Uterus (tissue), 4 donors: ENCODE measurements around the gene SHH. TPM values are rescaled to one million over a fixed set of nuclear protein-coding genes. Genes with fewer than 3 reads are reported as not detected.

Source experiments
- DNase-seq, 2 donors: peaks; one replicate each; pipeline ENCODE4 v3.0.0-alpha.2; 2019 to 2020
- H3K27ac ChIP-seq, 2 donors: fragments of 200-600 bp; sonication (generic); 1 replicate in 1 of 2; 2 replicates in 1 of 2; pipeline ENCODE4 v1.5.1; 2016 to 2018
- H3K27me3 ChIP-seq, 2 donors: fragments of 200-600 bp; sonication (generic); one replicate each; pipeline ENCODE4 v1.5.1; 2018 to 2019; ENCODE audit warnings: control low read depth in 1 of 2
- H3K36me3 ChIP-seq, 2 donors: fragments of 200-600 bp; sonication (generic); one replicate each; pipeline ENCODE4 v1.5.1; 2019; ENCODE audit warnings: control low read depth in 1 of 2
- H3K4me1 ChIP-seq, 2 donors: fragments of 200-600 bp; sonication (generic); one replicate each; pipeline ENCODE4 v1.5.1; 2018 to 2019; ENCODE audit warnings: control low read depth in 1 of 2
- H3K4me3 ChIP-seq, 2 donors: fragments of 200-600 bp; sonication (generic); 1 replicate in 1 of 2; 2 replicates in 1 of 2; pipeline ENCODE4 v1.5.1; 2018 to 2019; ENCODE audit warnings: mild to moderate bottlenecking in 1 of 2
- H3K9me3 ChIP-seq, 2 donors: fragments of 200-600 bp; sonication (generic); one replicate each; pipeline ENCODE4 v1.5.1; 2019; ENCODE audit warnings: control low read depth in 1 of 2
- POLR2A ChIP-seq, 2 donors: fragments of 450-650 bp; IDR thresholded peaks; one replicate each; pipeline ENCODE4 v1.6.1; 2016; ENCODE audit warnings: antibody characterized with exemption in 2 of 2, mild to moderate bottlenecking in 1 of 2, moderate library complexity in 1 of 2
- intact Hi-C: fragments of 100-400 bp; cut with DNase I; formaldehyde crosslinking; loops from one replicate; pipeline ENCODE4 v1.15.1; 2023; ENCODE audit warnings: low total_unique reads
- total RNA-seq, 4 donors: library from RNA; depleted of rRNA in 3 of 4; stranded (reverse); fragments of >200 nt in 3 of 4; gene quantifications; one replicate each; pipeline versions ENCODE4 v1.1.0 to v1.2.4, GENCODE V29; 2014 to 2023
- TF ChIP-seq, protein P1 (sequence below), 4 experiments: fragments of 200-600 bp in 2 of 4; fragments of 450-650 bp in 2 of 4; sonication (generic) in 2 of 4; IDR thresholded peaks; one replicate each; pipeline ENCODE4 v1.5.1; 2016 to 2019; ENCODE audit warnings: antibody characterized with exemption in 4 of 4, mild to moderate bottlenecking in 2 of 4, moderate library complexity in 1 of 4
- donor health status: DM: yes; HTN: yes; CAD: no.

The SHH gene
- total RNA-seq, 4 donors from 2014 or later: 0.62 TPM; not detected in 3

DNA sequence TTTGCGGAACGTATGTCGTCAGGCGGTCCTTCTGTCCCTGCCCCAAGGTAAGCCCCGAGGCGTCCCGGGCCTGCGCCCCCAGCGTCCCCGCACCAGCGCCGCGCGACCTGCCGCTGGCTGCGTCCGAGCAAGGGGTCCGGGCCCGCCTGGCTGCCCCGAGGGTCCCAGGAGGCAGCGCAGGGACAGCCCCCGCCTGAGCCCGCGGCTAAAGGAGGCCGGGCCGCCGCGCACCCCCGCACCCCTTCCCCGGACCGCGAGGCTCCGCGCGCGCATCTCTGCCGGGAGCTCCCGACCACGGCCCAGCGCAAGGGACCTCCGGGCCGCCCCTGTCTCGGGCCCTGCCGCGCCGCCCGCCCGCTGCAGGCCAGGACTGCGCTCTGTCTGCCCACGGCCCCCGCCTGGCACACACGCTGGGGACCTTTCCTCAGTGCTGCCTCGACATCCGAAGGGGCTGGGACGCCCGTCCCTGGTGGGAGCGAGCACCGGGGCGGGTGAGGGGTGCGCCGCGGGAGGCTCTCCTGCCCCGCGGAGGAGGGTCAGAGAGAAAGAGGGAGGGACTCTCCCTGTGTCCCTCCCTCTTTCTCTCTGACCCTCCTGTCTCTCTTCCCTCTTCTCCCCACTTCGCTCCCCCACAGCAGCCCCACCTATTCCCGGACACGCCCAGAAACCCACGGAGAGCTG, 25.0 kb downstream of the SHH start:
- Histone ChIP-seq H3K9me3 (no peaks in the 10 kb centered on the region), H3K27me3 (no peaks in the 10 kb centered on the region), H3K27ac (no peak overlapping the region), H3K4me3 (peak overlapping the region; percentile 9 to 41), H3K4me1 (no peaks in the 10 kb centered on the region), H3K36me3 (no peaks in the 10 kb centered on the region)
- no peak for DNase-seq
- no peak for TF ChIP-seq POLR2A (IDR thresholded peaks at IDR 0.05)
- TF ChIP-seq, protein P1, sequence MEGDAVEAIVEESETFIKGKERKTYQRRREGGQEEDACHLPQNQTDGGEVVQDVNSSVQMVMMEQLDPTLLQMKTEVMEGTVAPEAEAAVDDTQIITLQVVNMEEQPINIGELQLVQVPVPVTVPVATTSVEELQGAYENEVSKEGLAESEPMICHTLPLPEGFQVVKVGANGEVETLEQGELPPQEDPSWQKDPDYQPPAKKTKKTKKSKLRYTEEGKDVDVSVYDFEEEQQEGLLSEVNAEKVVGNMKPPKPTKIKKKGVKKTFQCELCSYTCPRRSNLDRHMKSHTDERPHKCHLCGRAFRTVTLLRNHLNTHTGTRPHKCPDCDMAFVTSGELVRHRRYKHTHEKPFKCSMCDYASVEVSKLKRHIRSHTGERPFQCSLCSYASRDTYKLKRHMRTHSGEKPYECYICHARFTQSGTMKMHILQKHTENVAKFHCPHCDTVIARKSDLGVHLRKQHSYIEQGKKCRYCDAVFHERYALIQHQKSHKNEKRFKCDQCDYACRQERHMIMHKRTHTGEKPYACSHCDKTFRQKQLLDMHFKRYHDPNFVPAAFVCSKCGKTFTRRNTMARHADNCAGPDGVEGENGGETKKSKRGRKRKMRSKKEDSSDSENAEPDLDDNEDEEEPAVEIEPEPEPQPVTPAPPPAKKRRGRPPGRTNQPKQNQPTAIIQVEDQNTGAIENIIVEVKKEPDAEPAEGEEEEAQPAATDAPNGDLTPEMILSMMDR (IDR thresholded peaks at IDR 0.05): no peak
- intact Hi-C loops: no loop called here

DNA sequence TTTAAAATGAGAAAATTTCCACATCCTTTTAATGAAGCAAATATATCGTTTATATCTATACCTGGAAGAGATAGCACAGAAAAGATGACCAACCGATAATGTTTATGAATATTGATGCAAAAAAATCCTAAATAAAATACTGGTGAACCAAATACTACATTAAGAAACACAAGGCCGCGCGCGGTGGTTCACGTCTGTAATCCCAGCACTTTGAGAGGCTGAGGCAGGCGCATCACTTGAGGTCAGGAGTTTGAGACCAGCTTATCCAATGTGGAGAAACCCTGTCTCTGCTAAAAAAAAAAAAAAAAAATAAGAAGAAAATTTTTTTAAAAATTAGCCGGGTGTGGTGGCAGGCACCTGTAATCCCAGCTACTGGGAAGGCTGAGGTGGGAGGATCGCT, 25.8 kb downstream of the SHH start:
- Histone ChIP-seq H3K9me3 (no peaks in the 10 kb centered on the region), H3K27me3 (no peaks in the 10 kb centered on the region), H3K36me3 (no peaks in the 10 kb centered on the region), H3K27ac (no peak overlapping the region), H3K4me1 (no peaks in the 10 kb centered on the region), H3K4me3 (no peak overlapping the region)
- no peak for DNase-seq
- TF ChIP-seq, protein P1 (IDR thresholded peaks at IDR 0.05): no peak
- no peak for TF ChIP-seq POLR2A (IDR thresholded peaks at IDR 0.05)
- intact Hi-C loops: no loop called here

DNA sequence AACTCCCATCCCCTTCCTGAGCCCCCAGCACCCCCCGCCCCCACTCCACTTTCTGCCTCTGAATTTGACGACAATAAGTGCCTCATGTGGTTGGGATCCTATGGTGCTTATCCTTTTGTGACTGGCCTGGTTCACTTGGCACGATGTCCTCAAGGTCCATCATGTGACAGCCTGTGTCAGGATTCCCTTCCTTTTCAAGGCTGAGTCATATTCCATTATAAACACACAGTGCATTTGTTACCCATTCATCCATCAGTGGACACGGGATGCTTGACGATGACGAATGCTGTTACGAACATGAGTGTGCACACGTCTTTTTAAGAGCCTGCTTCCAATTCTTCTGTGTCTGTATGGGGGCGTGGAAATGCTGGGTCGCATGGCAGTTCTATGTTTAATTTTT, 26.7 kb downstream of the SHH start:
- H3K27ac ChIP-seq: no peak overlapping the region
- no peak for TF ChIP-seq POLR2A (IDR thresholded peaks at IDR 0.05)
- TF ChIP-seq, protein P1 (IDR thresholded peaks at IDR 0.05): no peak
- no peak overlapping the region for H3K4me3 ChIP-seq
- no peaks in the 10 kb centered on the region for H3K27me3 ChIP-seq
- intact Hi-C loops: no loop called here
- no peak for DNase-seq
- H3K4me1 ChIP-seq: no peaks in the 10 kb centered on the region
- H3K9me3 ChIP-seq: no peaks in the 10 kb centered on the region
- no peaks in the 10 kb centered on the region for H3K36me3 ChIP-seq

DNA sequence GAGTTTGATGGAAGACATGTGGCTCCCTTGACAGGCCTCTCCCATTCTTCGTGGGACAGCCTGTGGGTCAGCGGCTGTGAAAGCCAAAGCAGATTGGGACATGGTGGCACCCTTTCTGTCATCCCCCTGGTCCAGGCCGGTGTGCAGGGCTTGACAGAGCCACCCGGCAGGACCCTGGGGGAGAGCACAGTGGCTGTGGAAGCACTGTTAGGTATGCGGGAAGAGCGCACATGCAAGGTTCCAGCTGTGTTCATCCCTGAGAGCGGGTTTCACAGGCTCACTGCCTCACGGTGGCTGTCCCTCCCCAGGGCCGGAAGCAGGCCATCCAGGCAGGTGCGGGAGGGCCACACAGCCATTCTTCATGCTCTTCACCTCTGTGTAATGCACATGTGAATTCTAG, 29.8 kb downstream of the SHH start:
- DNase-seq: no peak
- TF ChIP-seq POLR2A (IDR thresholded peaks at IDR 0.05): no peak
- TF ChIP-seq, protein P1 (IDR thresholded peaks at IDR 0.05): no peak

DNA sequence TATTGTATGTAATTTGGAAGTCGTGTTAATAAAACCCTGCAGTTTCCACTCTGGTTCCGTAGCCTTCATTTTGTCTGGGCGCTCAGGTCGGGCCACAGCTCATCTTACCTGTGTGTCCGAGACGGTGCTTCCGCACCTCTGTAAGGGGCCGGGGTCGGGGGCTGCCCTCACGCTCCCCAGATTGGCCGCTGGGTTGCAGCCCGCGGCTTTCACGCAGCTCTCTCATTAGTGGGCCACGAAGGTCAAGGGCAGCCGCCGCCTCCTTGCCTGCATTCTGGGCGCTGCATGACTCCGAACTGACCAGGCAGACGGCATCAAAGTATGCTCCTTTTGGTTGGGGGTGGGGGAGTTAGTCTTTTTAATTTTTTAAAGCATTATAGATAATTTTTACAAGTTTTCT, 30.8 kb downstream of the SHH start:
- Histone ChIP-seq H3K36me3 (no peaks in the 10 kb centered on the region), H3K9me3 (no peaks in the 10 kb centered on the region), H3K4me3 (no peak overlapping the region), H3K4me1 (no peaks in the 10 kb centered on the region), H3K27ac (no peak overlapping the region), H3K27me3 (no peaks in the 10 kb centered on the region)
- no peak for TF ChIP-seq POLR2A (IDR thresholded peaks at IDR 0.05)
- TF ChIP-seq, protein P1 (IDR thresholded peaks at IDR 0.05): no peak
- no peak for DNase-seq
- intact Hi-C loops: no loop called here

More for the DNA sequence above, 29.8 kb downstream of the SHH start:
- H3K27me3 ChIP-seq: no peaks in the 10 kb centered on the region
- no peaks in the 10 kb centered on the region for H3K9me3 ChIP-seq
- intact Hi-C loops: no loop called here
- H3K4me1 ChIP-seq: no peaks in the 10 kb centered on the region
- no peak overlapping the region for H3K4me3 ChIP-seq
- no peaks in the 10 kb centered on the region for H3K36me3 ChIP-seq
- no peak overlapping the region for H3K27ac ChIP-seq
